ENCODE data around the gene RBFOX1.

RBFOX1 gene

GRCh38 chr16:7449808-7450207 lies 117.2 kb downstream of the RBFOX1 start:
- DNase-seq (ENCODE audit: low read depth, low spot score) = no peak
- Histone ChIP-seq H3K27me3 (ENCODE audit: control insufficient read depth, insufficient read depth, low read length) (no peaks in the 10 kb centered on the region), H3K4me3 (ENCODE audit: low read length) (no peak overlapping the region), H3K36me3 (ENCODE audit: control insufficient read depth, insufficient read depth, low read length) (no peaks in the 10 kb centered on the region), H3K9me3 (ENCODE audit: control insufficient read depth, insufficient read depth, low read length) (no peaks in the 10 kb centered on the region), H3K4me1 (ENCODE audit: control insufficient read depth, insufficient read depth, low read length) (no peaks in the 10 kb centered on the region), H3K27ac (ENCODE audit: low read length) (no peak overlapping the region)
- WGBS (ENCODE audit: insufficient coverage, insufficient read length) = no CpG with 5 or more reads among the region's 7 CpGs

- DNase-seq (ENCODE audit: low read depth, low spot score) = no peak
- H3K4me3 ChIP-seq (ENCODE audit: low read length) = no peak overlapping the region
- H3K36me3 ChIP-seq (ENCODE audit: control insufficient read depth, insufficient read depth, low read length) = no peaks in the 10 kb centered on the region
- H3K9me3 ChIP-seq (ENCODE audit: control insufficient read depth, insufficient read depth, low read length) = no peaks in the 10 kb centered on the region
- no CpG with 5 or more reads among the region's 7 CpGs for WGBS (ENCODE audit: insufficient coverage, insufficient read length)
- no peaks in the 10 kb centered on the region for H3K27me3 ChIP-seq (ENCODE audit: control insufficient read depth, insufficient read depth, low read length)
- H3K27ac ChIP-seq (ENCODE audit: low read length) = no peak overlapping the region
- H3K4me1 ChIP-seq (ENCODE audit: control insufficient read depth, insufficient read depth, low read length) = no peaks in the 10 kb centered on the region
Measured at GRCh38 chr16:7450440-7450839, 117.8 kb downstream of the RBFOX1 start.

GRCh38 chr16:7452090-7452489 lies 119.4 kb downstream of the RBFOX1 start:
- no peak for DNase-seq (ENCODE audit: low read depth, low spot score)
- Histone ChIP-seq H3K36me3 (ENCODE audit: control insufficient read depth, insufficient read depth, low read length) (no peaks in the 10 kb centered on the region), H3K27ac (ENCODE audit: low read length) (no peak overlapping the region), H3K4me3 (ENCODE audit: low read length) (no peak overlapping the region), H3K27me3 (ENCODE audit: control insufficient read depth, insufficient read depth, low read length) (no peaks in the 10 kb centered on the region), H3K9me3 (ENCODE audit: control insufficient read depth, insufficient read depth, low read length) (no peaks in the 10 kb centered on the region; the same call in 1 of the 2 replicates), H3K4me1 (ENCODE audit: control insufficient read depth, insufficient read depth, low read length) (no peaks in the 10 kb centered on the region)
- WGBS (ENCODE audit: insufficient coverage, insufficient read length) = no CpG with 5 or more reads among the region's 6 CpGs

GRCh38 chr16:7456211-7456610 lies 123.6 kb downstream of the RBFOX1 start:
- no peaks in the 10 kb centered on the region for H3K4me1 ChIP-seq (ENCODE audit: control insufficient read depth, insufficient read depth, low read length)
- H3K27me3 ChIP-seq (ENCODE audit: control insufficient read depth, insufficient read depth, low read length) = no peaks in the 10 kb centered on the region
- H3K4me3 ChIP-seq (ENCODE audit: low read length) = no peak overlapping the region
- no peaks in the 10 kb centered on the region for H3K36me3 ChIP-seq (ENCODE audit: control insufficient read depth, insufficient read depth, low read length)
- WGBS (ENCODE audit: insufficient coverage, insufficient read length) = no CpG with 5 or more reads among the region's 5 CpGs
- DNase-seq (ENCODE audit: low read depth, low spot score) = no peak
- no peak overlapping the region for H3K27ac ChIP-seq (ENCODE audit: low read length)
- H3K9me3 ChIP-seq (ENCODE audit: control insufficient read depth, insufficient read depth, low read length) = peaks cover 2% of the 10 kb centered on the region; the same call in 1 of the 2 replicates

GRCh38 chr16:7458144-7458543 lies 125.5 kb downstream of the RBFOX1 start:
- Histone ChIP-seq H3K4me1 (ENCODE audit: control insufficient read depth, insufficient read depth, low read length) (no peaks in the 10 kb centered on the region), H3K4me3 (ENCODE audit: low read length) (no peak overlapping the region), H3K36me3 (ENCODE audit: control insufficient read depth, insufficient read depth, low read length) (no peaks in the 10 kb centered on the region), H3K27ac (ENCODE audit: low read length) (no peak overlapping the region), H3K27me3 (ENCODE audit: control insufficient read depth, insufficient read depth, low read length) (no peaks in the 10 kb centered on the region), H3K9me3 (ENCODE audit: control insufficient read depth, insufficient read depth, low read length) (peaks cover 2% of the 10 kb centered on the region)
- DNase-seq (ENCODE audit: low read depth, low spot score) = no peak
- WGBS (ENCODE audit: insufficient coverage, insufficient read length) = no CpG with 5 or more reads among the region's 3 CpGs

- Histone ChIP-seq H3K36me3 (ENCODE audit: control insufficient read depth, insufficient read depth, low read length) (no peaks in the 10 kb centered on the region), H3K4me1 (ENCODE audit: control insufficient read depth, insufficient read depth, low read length) (no peaks in the 10 kb centered on the region; the same call in 1 of the 2 replicates), H3K27me3 (ENCODE audit: control insufficient read depth, insufficient read depth, low read length) (no peaks in the 10 kb centered on the region), H3K9me3 (ENCODE audit: control insufficient read depth, insufficient read depth, low read length) (no peaks in the 10 kb centered on the region; the same call in 1 of the 2 replicates), H3K27ac (ENCODE audit: low read length) (no peak overlapping the region), H3K4me3 (ENCODE audit: low read length) (no peak overlapping the region)
- WGBS (ENCODE audit: insufficient coverage, insufficient read length) = 100% methylated on average over 3 of the region's 3 CpGs
- DNase-seq (ENCODE audit: low read depth, low spot score) = no peak
Measured at GRCh38 chr16:7470344-7470743, 137.7 kb downstream of the RBFOX1 start.

GRCh38 chr16:7471268-7471667 lies 138.6 kb downstream of the RBFOX1 start:
- Histone ChIP-seq H3K9me3 (ENCODE audit: control insufficient read depth, insufficient read depth, low read length) (no peaks in the 10 kb centered on the region; the same call in 1 of the 2 replicates), H3K4me3 (ENCODE audit: low read length) (no peak overlapping the region), H3K36me3 (ENCODE audit: control insufficient read depth, insufficient read depth, low read length) (no peaks in the 10 kb centered on the region), H3K27me3 (ENCODE audit: control insufficient read depth, insufficient read depth, low read length) (no peaks in the 10 kb centered on the region), H3K4me1 (ENCODE audit: control insufficient read depth, insufficient read depth, low read length) (no peaks in the 10 kb centered on the region; the same call in 1 of the 2 replicates), H3K27ac (ENCODE audit: low read length) (no peak overlapping the region)
- WGBS (ENCODE audit: insufficient coverage, insufficient read length) = no CpG with 5 or more reads among the region's 1 CpG
- no peak for DNase-seq (ENCODE audit: low read depth, low spot score)

GRCh38 chr16:7482032-7482431 lies 149.4 kb downstream of the RBFOX1 start:
- no peak overlapping the region for H3K27ac ChIP-seq (ENCODE audit: low read length)
- no peak overlapping the region for H3K4me3 ChIP-seq (ENCODE audit: low read length)
- no CpG with 5 or more reads among the region's 10 CpGs for WGBS (ENCODE audit: insufficient coverage, insufficient read length)
- DNase-seq (ENCODE audit: low read depth, low spot score) = no peak
- no peaks in the 10 kb centered on the region; the same call in 1 of the 2 replicates for H3K9me3 ChIP-seq (ENCODE audit: control insufficient read depth, insufficient read depth, low read length)
- H3K27me3 ChIP-seq (ENCODE audit: control insufficient read depth, insufficient read depth, low read length) = no peaks in the 10 kb centered on the region
- no peaks in the 10 kb centered on the region for H3K4me1 ChIP-seq (ENCODE audit: control insufficient read depth, insufficient read depth, low read length)
- H3K36me3 ChIP-seq (ENCODE audit: control insufficient read depth, insufficient read depth, low read length) = no peaks in the 10 kb centered on the region

GRCh38 chr16:7482596-7483290 lies 150.1 kb downstream of the RBFOX1 start:
- no peaks in the 10 kb centered on the region; the same call in 1 of the 2 replicates for H3K9me3 ChIP-seq (ENCODE audit: control insufficient read depth, insufficient read depth, low read length)
- no peaks in the 10 kb centered on the region for H3K4me1 ChIP-seq (ENCODE audit: control insufficient read depth, insufficient read depth, low read length)
- no peak for DNase-seq (ENCODE audit: low read depth, low spot score)
- WGBS (ENCODE audit: insufficient coverage, insufficient read length) = no CpG with 5 or more reads among the region's 10 CpGs
- H3K4me3 ChIP-seq (ENCODE audit: low read length) = no peak overlapping the region
- no peaks in the 10 kb centered on the region for H3K27me3 ChIP-seq (ENCODE audit: control insufficient read depth, insufficient read depth, low read length)
- H3K27ac ChIP-seq (ENCODE audit: low read length) = no peak overlapping the region
- H3K36me3 ChIP-seq (ENCODE audit: control insufficient read depth, insufficient read depth, low read length) = no peaks in the 10 kb centered on the region

- WGBS (ENCODE audit: insufficient coverage, insufficient read length) = no CpG with 5 or more reads among the region's 12 CpGs
- Histone ChIP-seq H3K27ac (ENCODE audit: low read length) (no peak overlapping the region), H3K4me1 (ENCODE audit: control insufficient read depth, insufficient read depth, low read length) (no peaks in the 10 kb centered on the region; the same call in 1 of the 2 replicates), H3K4me3 (ENCODE audit: low read length) (no peak overlapping the region), H3K36me3 (ENCODE audit: control insufficient read depth, insufficient read depth, low read length) (no peaks in the 10 kb centered on the region), H3K9me3 (ENCODE audit: control insufficient read depth, insufficient read depth, low read length) (no peaks in the 10 kb centered on the region; the same call in 1 of the 2 replicates), H3K27me3 (ENCODE audit: control insufficient read depth, insufficient read depth, low read length) (no peaks in the 10 kb centered on the region)
- DNase-seq (ENCODE audit: low read depth, low spot score) = no peak
Measured at GRCh38 chr16:7487574-7488323, 155.1 kb downstream of the RBFOX1 start.

Measured in iPS DF 6.9 (cell line).